Skin of body (tissue), 1 donor: ENCODE data around the gene TNFAIP8L3. TPM values are rescaled to one million over a fixed set of nuclear protein-coding genes. Genes with fewer than 3 reads are reported as not detected.

Experiments
- total RNA-seq: library from RNA; depleted of rRNA; stranded (reverse); fragments of >200 nt; gene quantifications from one replicate; pipeline ENCODE4 v1.2.3, GENCODE V29; 2014

Gene TNFAIP8L3
- total RNA-seq, 1 donor from 2014 or later: 5.8 TPM

Other genes with a start within 250 kb of the TNFAIP8L3 start
- gene AP4E1, start 186.2 kb downstream of the TNFAIP8L3 start, total RNA-seq: 10.4 TPM
- gene CYP19A1, start 243.7 kb upstream of the TNFAIP8L3 start, total RNA-seq: 0.49 TPM
- 14.4 TPM for gene GLDN, start 246.7 kb upstream of the TNFAIP8L3 start, total RNA-seq